GM03348 (cell line): ENCODE data around the gene GRAMD2B.
"Not testable (repeated sequence)": the region's sequence is repeated elsewhere in the genome, so short reads cannot be mapped to it uniquely, and the experiment has no call there.

Experiments used
- DNase-seq: peaks from one replicate; pipeline ENCODE4 v3.0.0; 2012; ENCODE audit warnings: low spot score

The GRAMD2B gene

GRCh38 chr5:126422994-126423788 is at the start of gene GRAMD2B:
Gene GRAMD2B, plus strand, starts transcription at chr5:126423409. Its CDS starts 198 bp downstream, at chr5:126423607.
- peak; percentile 90 for DNase-seq

- DNase-seq, result no peak
These were observed 49.1 kb upstream of the GRAMD2B start for GRCh38 chr5:126374109-126374416.

- no peak for DNase-seq
These were observed 46.8 kb upstream of the GRAMD2B start for GRCh38 chr5:126376443-126376842.

GRCh38 chr5:126377424-126377823 is 45.8 kb upstream of the GRAMD2B start:
- peak; percentile 31 for DNase-seq

- not testable (repeated sequence) for DNase-seq
These were observed 42.9 kb upstream of the GRAMD2B start for GRCh38 chr5:126380316-126380715.

GRCh38 chr5:126383246-126383645 is 40.0 kb upstream of the GRAMD2B start:
- no peak for DNase-seq

- DNase-seq, result no peak
These were observed 39.4 kb upstream of the GRAMD2B start for GRCh38 chr5:126383776-126384175.

- peak; percentile 71 for DNase-seq
These were observed 38.2 kb upstream of the GRAMD2B start for GRCh38 chr5:126384985-126385384.

GRCh38 chr5:126385524-126386502 is 37.4 kb upstream of the GRAMD2B start:
- no peak for DNase-seq

GRCh38 chr5:126389179-126389578 is 34.0 kb upstream of the GRAMD2B start:
- DNase-seq, result no peak

GRCh38 chr5:126390051-126390450 is 33.2 kb upstream of the GRAMD2B start:
- no peak for DNase-seq

GRCh38 chr5:126391386-126391785 is 31.8 kb upstream of the GRAMD2B start:
- no peak for DNase-seq

GRCh38 chr5:126394211-126394788 is 28.9 kb upstream of the GRAMD2B start:
- no peak for DNase-seq

GRCh38 chr5:126395198-126395597 is 28.0 kb upstream of the GRAMD2B start:
- no peak for DNase-seq

GRCh38 chr5:126395605-126396004 is 27.6 kb upstream of the GRAMD2B start:
- DNase-seq, result no peak

GRCh38 chr5:126396721-126397120 is 26.5 kb upstream of the GRAMD2B start:
- not testable (repeated sequence) for DNase-seq

- DNase-seq, result no peak
These were observed 24.4 kb upstream of the GRAMD2B start for GRCh38 chr5:126398791-126399190.

GRCh38 chr5:126400621-126401251 is 22.5 kb upstream of the GRAMD2B start:
- DNase-seq, result no peak

GRCh38 chr5:126402621-126403555 is 20.3 kb upstream of the GRAMD2B start:
- no peak for DNase-seq

GRCh38 chr5:126403876-126404275 is 19.3 kb upstream of the GRAMD2B start:
- DNase-seq, result no peak

GRCh38 chr5:126410623-126411022 is 12.6 kb upstream of the GRAMD2B start:
- no peak for DNase-seq
